Adrenal gland (tissue), 12 donors: ENCODE measurements around the gene SLC1A7. TPM values are rescaled to one million over a fixed set of nuclear protein-coding genes. Genes with fewer than 3 reads are reported as not detected.
A peak's percentile ranks its signal among the peaks of the same experiment; 100 is the strongest.
"Not testable (repeated sequence)": the region's sequence is repeated elsewhere in the genome, so short reads cannot be mapped to it uniquely, and the experiment has no call there.

Source experiments
- DNase-seq, 7 donors: peaks; one replicate each; pipeline ENCODE4 v3.0.0-alpha.2; 2019 to 2020
- H3K27ac ChIP-seq, 5 donors: fragments of 200-600 bp; sonication (generic) in 4 of 5; 1 replicate in 3 of 5; 2 replicates in 2 of 5; pipeline versions ENCODE4 v1.5.1 to v1.8.0; 2016 to 2020; ENCODE audit warnings: mild to moderate bottlenecking in 1 of 5
- H3K27me3 ChIP-seq: fragments of 200-600 bp; 2 replicates; pipeline ENCODE4 v1.8.0; 2021
- H3K36me3 ChIP-seq, 2 donors: fragments of 200-600 bp; replicated peaks in 1 of 2; 1 replicate in 1 of 2; 2 replicates in 1 of 2; pipeline versions ENCODE4 v1.5.1 to v1.8.0; 2018 to 2022
- H3K4me1 ChIP-seq, 2 donors: fragments of 200-600 bp; replicated peaks in 1 of 2; 1 replicate in 1 of 2; 2 replicates in 1 of 2; pipeline versions ENCODE4 v1.5.1 to v1.8.0; 2018 to 2021
- H3K4me3 ChIP-seq, 4 donors: fragments of 200-600 bp; sonication (generic) in 3 of 4; one replicate each; pipeline ENCODE4 v1.5.1; 2016 to 2018
- H3K9me3 ChIP-seq, 3 donors: fragments of 200-600 bp; sonication (generic) in 1 of 3; replicated peaks in 1 of 3; 1 replicate in 2 of 3; 2 replicates in 1 of 3; pipeline versions ENCODE4 v1.5.1 to v1.8.0; 2016 to 2021
- CTCF ChIP-seq, 6 experiments: fragments of 450-650 bp in 4 of 6; fragments of 200-600 bp in 2 of 6; sonication (generic) in 1 of 6; IDR thresholded peaks; 1 replicate in 5 of 6; 2 replicates in 1 of 6; pipeline versions ENCODE4 v1.5.1 to v1.8.0; 2016 to 2021; ENCODE audit warnings: antibody characterized with exemption in 6 of 6, mild to moderate bottlenecking in 2 of 6, moderate library complexity in 1 of 6
- POLR2A ChIP-seq, 2 donors: fragments of 450-650 bp; IDR thresholded peaks; one replicate each; pipeline ENCODE4 v1.6.1; 2017; ENCODE audit warnings: antibody characterized with exemption in 2 of 2, mild to moderate bottlenecking in 2 of 2, moderate library complexity in 1 of 2
- WGBS, 4 donors: extraction: QIAGEN DNeasy Blood & Tissue Kit in 2 of 4; methylation state at CpG; one replicate each; pipeline versions ENCODE4 v1.1.5 to v1.1.7; 2013 to 2017; 5-methylcytosine and 5-hydroxymethylcytosine counted together
- intact Hi-C, 2 donors: fragments of 100-400 bp; cut with DNase I; formaldehyde crosslinking; loops; one replicate each; pipeline versions ENCODE4 v1.14.1 to v1.15.0; 2022 to 2023
- polyA plus RNA-seq, 3 donors: library from polyadenylated mRNA; stranded (reverse); fragments of 200-250 nt in 2 of 3; fragments of 350-450 nt in 1 of 3; fragmentation: Illumina TruSeq in 1 of 3; extraction: RNeasy Lipid Tissue Mini Kit (QIAGEN cat#74804) in 1 of 3; gene quantifications; one replicate each; pipeline ENCODE4 v1.2.3, GENCODE V29; 2013 to 2014
- total RNA-seq, 9 donors: library from RNA; depleted of rRNA in 4 of 9; stranded (reverse); fragments of >200 nt in 4 of 9; fragments of 120-200 nt in 1 of 9; fragmentation: NEBNext Ultra II Directional in 1 of 9; extraction: Animal tissue kit (Norgen Biotek cat#: 25700) in 1 of 9; gene quantifications; one replicate each; pipeline versions ENCODE4 v1.1.0 to v1.2.4, GENCODE V29; 2013 to 2023
- donor health status: healthy with polysubstance abuse.
- donor health status: Bipolar disorder and iron deficiency.
- donor health status: DM: yes; HTN: yes; CAD: no.
- donor health status: DM: no; HTN: no; CAD: no.
- donor health status: DM: no; HTN: no; CAD: no.
- donor health status: DM: yes; HTN: yes; CAD: no.

Gene SLC1A7
- total and polyA plus RNA-seq, 12 donors = 0.05 to 1.6 (median 0.17) TPM; not detected in 7

- no peak for DNase-seq
- intact Hi-C loops = no loop called here
Observed at GRCh38 chr1:53187401-53187800, 45.0 kb upstream of the SLC1A7 start.

GRCh38 chr1:53186533-53186932, 44.1 kb upstream of the SLC1A7 start:
- WGBS, 4 donors = 69 to 74% (median 73%) methylated on average over 3 of the region's 3 CpGs
- no peaks in the 10 kb centered on the region for H3K9me3 ChIP-seq
- H3K4me3 ChIP-seq = no peak overlapping the region
- H3K27ac ChIP-seq = no peak overlapping the region
- no peak for DNase-seq
- H3K27me3 ChIP-seq = no peaks in the 10 kb centered on the region
- TF ChIP-seq CTCF (IDR thresholded peaks at IDR 0.05) = no peak
- no peak for TF ChIP-seq POLR2A (IDR thresholded peaks at IDR 0.05)
- intact Hi-C loops = no loop called here
- no peaks in the 10 kb centered on the region for H3K36me3 ChIP-seq
- H3K4me1 ChIP-seq = no peaks in the 10 kb centered on the region

More at GRCh38 chr1:53187401-53187800, 45.0 kb upstream of the SLC1A7 start:
- Histone ChIP-seq H3K27ac (no peak overlapping the region), H3K27me3 (no peaks in the 10 kb centered on the region), H3K4me1 (no peaks in the 10 kb centered on the region), H3K4me3 (no peak overlapping the region), H3K9me3 (no peaks in the 10 kb centered on the region), H3K36me3 (no peaks in the 10 kb centered on the region)
- no peak for TF ChIP-seq CTCF (IDR thresholded peaks at IDR 0.05)
- no peak for TF ChIP-seq POLR2A (IDR thresholded peaks at IDR 0.05)
- WGBS, 4 donors = 73 to 86% (median 75%) methylated on average over 1 of the region's 1 CpG

- intact Hi-C loops, H3K4me3 ChIP-seq, H3K36me3 ChIP-seq, H3K27me3 ChIP-seq, DNase-seq, H3K27ac ChIP-seq, H3K4me1 ChIP-seq, H3K9me3 ChIP-seq: not testable (repeated sequence)
- WGBS, 4 donors = 67 to 80% (median 74%) methylated on average over 2 of the region's 2 CpGs
- TF ChIP-seq CTCF (IDR thresholded peaks at IDR 0.05) = peak in 1 of 6 experiments; percentile 42
Observed at GRCh38 chr1:53185955-53186297, 43.5 kb upstream of the SLC1A7 start.

- H3K27ac ChIP-seq = peak overlapping the region in 1 of 5 donors; percentile 29
- H3K4me3 ChIP-seq = no peak overlapping the region
- 55 to 66% (median 62%) methylated on average over 6 of the region's 6 CpGs for WGBS, 4 donors
- intact Hi-C loops = no loop called here
- H3K27me3 ChIP-seq = no peaks in the 10 kb centered on the region
- H3K9me3 ChIP-seq = no peaks in the 10 kb centered on the region
- H3K4me1 ChIP-seq = no peaks in the 10 kb centered on the region
- no peak for DNase-seq
- H3K36me3 ChIP-seq = no peaks in the 10 kb centered on the region
- TF ChIP-seq CTCF (IDR thresholded peaks at IDR 0.05) = no peak
- TF ChIP-seq POLR2A (IDR thresholded peaks at IDR 0.05) = no peak
Observed at GRCh38 chr1:53183095-53183990, 40.9 kb upstream of the SLC1A7 start.
